ENCODE data around the gene RRP36.

The RRP36 gene

GRCh38 chr6:43009124-43009523, 12.3 kb upstream of the RRP36 start:
- DNase-seq = peak; percentile 34

DNA sequence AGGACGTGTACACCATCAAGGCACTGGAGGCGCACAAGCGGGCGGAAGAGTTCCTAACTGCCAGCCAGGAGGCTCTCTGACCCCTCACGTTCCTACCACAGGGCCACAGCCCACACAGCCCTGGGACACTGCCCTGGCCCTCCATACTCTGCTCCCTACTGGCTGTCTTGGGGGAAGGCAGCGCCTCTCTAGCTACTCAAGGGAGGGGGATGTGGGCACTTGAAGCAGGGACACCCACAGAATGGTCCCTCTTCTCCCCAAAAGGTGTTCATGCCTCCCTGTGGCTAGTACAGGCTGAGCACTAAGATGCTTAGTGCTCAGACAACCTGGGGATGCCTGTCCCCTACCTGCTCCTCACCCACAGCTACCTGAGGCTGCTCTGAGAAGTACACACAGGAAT, 10.2 kb upstream of the RRP36 start:
- no peak for DNase-seq

DNA sequence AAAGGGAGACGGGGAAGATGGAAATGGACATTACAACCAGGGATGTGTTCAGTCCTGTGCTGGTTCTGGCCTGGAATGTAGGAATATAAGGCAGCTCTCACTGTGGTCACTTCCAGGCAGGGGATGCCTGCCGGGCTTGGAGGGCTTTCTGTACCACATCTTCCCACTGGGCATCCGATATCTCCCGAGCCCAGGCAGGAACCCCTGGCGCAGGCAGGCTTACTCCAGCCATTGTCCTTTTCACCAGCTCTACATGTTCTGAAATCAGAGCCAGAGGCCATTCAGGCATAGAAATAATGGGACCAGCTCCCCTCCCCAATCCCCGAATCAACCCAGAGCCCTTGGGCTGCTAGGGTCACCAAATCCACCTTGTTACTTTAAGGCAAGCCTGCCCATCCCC, 9.1 kb upstream of the RRP36 start:
- DNase-seq = no peak

DNA sequence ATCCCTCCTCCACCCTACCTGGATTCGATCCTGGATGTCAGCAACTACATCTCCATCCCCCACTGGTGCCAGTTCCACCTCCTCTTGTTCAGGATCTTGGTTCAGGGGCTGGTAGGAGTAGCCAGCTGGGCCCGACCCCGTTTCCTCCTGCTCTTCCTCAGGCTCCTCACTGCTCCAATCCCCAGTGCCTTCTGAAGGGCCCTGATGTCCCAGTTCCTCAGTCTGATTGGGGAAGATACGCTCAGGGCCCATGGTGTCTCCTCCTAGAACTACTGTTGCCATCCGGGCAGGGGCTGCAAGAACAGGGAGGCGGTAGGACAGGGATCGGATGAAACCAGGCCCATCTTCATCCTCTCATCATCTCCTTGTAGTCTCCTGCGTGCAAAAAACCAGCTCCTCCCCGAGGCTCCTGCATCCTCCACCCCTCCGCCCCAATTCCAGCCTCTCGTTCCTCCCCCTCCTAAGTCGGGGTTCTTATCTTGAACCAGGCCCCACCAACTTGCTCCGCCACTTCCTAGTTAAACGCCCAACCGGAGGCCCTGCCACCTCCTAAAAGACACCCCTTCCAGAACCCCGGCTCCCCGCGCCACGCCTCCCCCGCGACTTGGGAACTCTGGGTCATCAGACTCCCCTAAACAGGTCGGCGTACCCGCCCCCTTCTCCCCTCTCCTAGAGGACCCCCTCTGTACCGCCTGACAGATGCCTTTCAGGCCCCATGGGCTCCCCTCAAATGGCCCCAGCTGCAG, 8.2 kb upstream of the RRP36 start:
- peak; percentile 74 for DNase-seq

GRCh38 chr6:43013843-43014433, 7.5 kb upstream of the RRP36 start, which contains the start of the genes KLHDC3 and MEA1:
Gene KLHDC3, plus strand, starts transcription at chr6:43014249. Its CDS starts 2,944 bp downstream, at chr6:43017193.
Gene MEA1, minus strand, starts transcription at chr6:43013946. Its CDS starts 133 bp downstream, at chr6:43013813.
- DNase-seq = peak; percentile 100

DNA sequence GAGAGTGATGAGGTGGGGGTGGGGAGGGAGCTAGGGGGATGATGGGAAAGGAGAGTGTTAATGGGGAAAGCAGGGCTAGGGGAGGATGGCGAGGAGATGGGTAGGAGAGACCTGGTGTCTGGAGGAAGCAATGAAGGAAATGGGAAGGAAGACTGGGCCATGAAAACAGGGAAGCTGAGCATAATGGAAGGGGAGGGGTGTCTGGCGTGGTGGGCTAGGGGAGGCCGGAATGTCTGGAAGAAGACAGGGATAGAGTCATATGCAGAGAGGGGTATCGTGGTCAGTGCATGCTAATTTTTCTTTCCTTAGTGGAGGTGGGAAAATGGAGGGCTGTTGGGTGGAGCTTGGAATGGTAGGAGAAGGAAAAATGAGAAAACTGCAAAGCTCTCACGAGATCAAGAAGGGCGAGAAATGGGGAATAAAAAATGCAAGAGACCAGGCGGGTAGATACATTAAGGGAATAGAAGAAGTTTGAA, 7.0 kb upstream of the RRP36 start:
- peak; percentile 52 for DNase-seq

DNA sequence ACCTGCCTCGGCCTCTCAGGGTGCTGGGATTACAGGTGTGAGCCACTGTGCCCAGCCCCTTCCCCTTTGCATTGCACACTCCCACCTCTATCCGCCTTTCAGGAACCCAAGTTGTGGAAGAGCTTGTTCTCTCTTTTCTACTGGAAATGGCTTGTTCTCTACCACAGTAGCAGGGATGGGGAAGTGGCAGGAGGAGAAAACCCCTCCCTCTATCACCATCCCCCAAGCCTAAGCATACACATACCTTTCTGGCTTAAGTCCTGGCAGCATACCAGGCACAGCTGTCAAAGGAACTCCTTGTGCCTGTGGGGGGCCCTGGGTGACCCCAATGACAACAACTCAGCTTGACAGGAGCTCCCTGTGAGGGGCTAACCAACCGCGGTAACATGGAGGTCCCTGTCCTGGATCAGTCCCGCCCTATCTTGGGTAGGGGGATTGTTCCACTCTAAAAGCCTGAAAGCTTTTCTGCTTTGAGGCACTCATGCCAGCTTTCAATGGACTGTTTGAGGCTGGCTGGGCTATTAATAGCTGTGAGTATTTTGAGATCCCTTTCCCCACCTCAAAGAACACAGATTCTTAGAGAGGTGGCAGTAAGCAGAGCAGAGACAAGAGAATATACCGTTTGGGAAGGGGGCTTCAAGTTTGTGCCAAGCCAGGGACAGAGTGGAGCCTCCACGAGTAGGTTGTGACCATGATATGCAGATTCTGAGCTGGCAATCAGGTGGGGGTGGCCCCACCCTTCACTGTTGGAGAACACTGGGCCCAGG, 5.1 kb upstream of the RRP36 start:
- no peak for DNase-seq

- no peak for DNase-seq
Observed at GRCh38 chr6:43016943-43017334, 4.5 kb upstream of the RRP36 start.

DNA sequence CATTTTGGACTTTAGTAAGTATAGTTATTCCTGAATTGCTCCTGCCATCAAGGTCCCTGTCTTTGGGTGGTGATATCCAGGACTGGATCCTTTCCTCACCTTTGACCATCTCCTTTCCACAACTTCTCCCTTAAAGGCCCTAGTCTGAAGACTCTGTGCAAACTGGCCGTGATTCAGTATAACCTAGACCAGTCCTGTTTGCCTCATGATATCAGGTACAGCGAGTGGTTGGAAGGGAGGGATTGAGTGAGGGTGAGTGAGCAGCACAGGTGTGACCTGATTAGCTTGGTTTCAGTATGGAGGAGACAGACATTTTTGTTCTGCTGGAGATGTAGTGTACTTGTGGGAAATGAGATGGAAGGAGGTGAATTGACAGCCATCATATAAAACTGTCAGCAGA, 2.3 kb upstream of the RRP36 start:
- DNase-seq = no peak

DNA sequence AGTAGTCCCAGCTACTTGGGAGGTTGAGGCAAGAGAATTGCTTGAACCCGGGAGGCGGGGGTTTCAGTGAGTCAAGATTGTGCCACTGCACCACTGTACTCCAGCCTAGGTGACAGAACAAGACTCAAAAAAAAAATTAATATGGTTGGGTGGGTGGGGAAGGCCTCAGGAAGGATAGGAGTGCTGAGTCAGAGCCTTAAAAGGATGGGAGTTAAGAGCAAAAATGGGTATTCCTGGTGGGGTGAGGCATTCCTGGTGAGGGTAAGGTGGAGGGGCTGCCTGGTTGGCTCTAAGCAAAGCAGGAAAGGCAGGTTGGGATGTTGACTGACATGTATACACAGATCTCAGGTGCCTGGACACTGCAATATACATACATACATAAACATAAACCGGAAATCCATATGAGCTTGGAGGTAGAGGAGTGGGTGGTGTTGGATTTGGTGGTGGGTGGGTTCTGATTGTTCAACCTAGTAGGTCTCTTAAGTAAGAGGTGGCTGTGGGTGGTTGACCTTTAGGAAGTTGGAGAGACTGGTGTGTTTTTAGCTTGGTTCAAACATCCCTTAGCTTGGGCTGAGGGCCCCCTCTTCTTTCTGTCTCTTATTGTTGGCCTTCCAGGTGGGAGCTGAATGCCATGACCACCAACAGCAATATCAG, 1.2 kb upstream of the RRP36 start:
- DNase-seq = no peak

- no peak for DNase-seq
Observed at GRCh38 chr6:43020847-43021246, 576 bp upstream of the RRP36 start.

- DNase-seq = no peak
Observed at GRCh38 chr6:43024436-43024835, 3.0 kb downstream of the RRP36 start.

DNA sequence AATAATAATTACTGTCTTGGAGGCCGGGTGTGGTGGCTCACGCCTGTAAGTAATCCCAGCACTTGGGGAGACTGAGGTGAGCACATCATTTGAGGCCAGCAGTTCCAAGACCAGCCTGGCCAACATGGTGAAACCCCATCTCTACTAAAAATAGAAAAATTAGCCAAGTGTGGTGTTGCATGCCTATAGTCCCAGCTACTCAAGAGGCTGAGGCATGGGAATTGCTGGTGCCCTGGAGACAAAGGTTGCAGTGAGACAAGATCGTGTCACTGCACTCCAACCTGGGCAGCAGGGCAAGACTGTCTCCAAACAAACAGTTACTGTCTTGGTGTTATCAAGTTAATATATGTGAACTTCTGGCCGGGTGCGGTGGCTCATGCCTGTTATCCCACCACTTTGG, 4.9 kb downstream of the RRP36 start:
- no peak for DNase-seq

DNA sequence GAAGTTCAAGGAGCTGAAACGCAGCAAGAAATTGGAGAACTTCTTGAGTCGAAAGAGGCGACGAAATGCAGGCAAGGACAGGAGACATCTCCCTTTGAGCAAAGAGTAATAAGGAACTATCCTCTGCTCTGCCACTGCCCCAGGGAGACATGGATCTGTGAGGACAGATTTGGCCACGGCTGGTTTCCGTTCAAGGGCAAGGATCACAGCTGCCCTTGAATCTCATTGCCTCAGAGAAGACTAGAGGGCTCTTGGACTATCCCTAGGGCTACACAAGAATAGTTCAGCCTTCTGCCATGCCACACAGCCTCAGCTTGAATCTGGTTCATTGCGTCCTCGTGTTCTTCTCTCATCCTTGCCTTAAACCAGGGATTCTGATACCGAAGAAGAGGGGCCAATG, 7.7 kb downstream of the RRP36 start:
- no peak for DNase-seq

- DNase-seq = no peak
Observed at GRCh38 chr6:43032326-43032725, 10.9 kb downstream of the RRP36 start.

- DNase-seq = no peak
Observed at GRCh38 chr6:43033496-43034189, 12.2 kb downstream of the RRP36 start.

- no peak for DNase-seq
Observed at GRCh38 chr6:43034190-43034525, 12.7 kb downstream of the RRP36 start.

DNA sequence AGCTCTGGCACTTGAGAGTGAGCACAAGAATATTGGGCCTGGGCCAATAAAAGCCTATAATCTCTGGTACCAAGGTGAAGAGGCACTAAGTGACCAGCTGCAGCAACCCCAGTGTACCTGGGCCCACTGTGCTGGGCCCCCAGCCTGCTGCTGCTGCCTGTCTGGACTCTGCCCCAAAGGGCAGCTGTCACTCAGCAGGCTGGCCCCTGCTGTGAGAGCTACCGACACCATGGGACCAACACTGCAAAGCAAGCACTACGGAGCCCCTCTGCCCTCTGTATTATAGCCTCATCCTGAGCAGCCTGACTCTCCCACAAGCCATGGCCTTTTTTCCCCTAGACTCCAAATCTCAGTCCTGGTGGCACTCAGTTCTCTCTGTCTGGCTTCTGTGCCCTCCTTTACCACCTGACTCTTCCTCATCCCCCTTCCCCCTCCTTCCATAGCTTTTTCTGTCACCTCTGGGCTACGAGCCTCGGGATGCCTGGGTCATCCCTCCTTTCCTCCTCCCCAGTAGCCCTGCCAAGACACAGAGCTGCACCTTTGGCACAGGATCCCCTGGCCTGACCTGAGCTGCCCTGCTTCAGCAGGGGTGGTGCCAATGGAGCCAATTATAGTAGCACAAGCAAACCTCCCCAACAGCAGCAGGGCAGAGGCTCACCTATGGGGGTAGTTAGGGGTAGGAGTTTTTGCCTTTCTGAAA, 14.2 kb downstream of the RRP36 start:
- no peak for DNase-seq

DNA sequence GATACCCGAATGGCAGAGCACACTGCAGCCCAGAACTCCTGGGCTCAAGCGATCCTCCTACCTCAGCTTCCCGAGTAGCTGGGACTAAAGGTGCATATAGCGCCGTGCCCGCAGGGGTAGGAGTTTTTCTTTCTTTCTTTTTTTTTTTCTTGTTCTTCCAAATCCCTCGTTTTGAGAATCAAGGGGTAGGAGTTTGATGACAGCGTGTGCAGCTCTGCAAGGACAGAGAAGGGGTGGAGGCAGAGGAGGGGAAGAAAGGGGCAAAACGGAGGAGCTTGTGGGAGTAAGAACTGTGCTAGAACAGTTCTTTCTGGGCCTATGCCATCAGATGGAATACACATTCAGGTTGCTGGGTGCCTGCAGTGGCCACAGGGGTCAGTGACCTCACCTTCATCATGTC, 15.3 kb downstream of the RRP36 start:
- DNase-seq = no peak

DNA sequence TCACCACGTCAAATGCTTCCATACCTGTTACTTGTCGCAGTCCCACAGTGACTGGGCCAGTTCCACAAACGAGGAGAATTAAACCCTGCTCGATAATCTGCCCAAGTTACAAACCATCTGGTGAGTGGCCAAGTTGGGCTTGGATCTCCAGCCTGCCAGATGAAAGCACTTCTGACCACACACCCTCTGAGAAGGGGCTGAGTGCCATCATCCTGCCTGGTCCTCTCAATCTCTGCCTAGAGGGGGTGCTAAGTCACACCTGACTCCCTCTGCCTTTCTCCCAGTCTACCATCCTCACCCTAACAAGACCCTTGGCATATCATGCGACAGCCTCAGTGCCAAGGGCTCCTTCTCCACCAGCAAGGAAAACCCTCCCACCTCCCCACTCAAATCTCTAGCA, 15.8 kb downstream of the RRP36 start:
- DNase-seq = no peak

DNA sequence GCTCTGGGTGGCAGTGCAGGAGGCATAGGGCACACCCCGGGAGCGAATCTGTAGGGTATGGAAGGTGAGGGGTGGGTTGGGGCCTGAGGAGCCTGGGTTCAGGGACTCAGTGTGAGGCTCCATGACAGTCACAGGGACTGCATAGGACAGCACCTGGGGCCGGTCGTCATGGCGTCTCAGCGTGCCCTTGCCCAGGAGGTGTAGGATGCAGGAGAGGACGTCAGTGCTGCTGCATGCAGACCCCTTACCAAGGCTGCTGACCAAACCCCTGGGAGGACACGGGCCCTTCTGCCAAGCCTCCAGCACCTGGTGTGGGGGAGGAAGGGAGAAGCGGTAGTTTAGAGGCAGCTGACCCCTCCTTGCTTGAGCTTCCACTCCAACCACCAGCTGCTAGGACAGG, 16.3 kb downstream of the RRP36 start:
- no peak for DNase-seq

DNA sequence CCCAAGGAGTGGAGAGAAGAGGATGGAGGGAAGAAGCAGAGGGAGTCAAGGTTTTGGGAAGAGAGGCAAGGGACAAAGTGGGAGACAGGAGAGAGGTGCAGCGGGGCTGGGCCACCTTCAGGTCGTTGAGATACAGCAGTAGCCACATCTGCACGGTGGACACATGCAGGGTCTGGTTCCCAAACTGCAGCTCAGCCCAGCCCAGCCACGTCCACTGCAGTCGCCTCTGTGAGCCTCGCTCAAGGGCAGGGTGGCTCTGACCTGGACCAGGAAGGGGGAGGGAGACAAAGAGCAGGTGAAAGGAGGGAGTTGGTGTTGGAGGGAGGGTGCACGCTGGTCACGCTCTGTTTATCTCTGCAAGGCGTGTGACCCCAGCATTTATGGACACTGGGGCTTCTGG, 17.3 kb downstream of the RRP36 start:
- no peak for DNase-seq
